Stimulated activated CD4-positive, alpha-beta T cell treated with anti-CD3 and anti-CD28 coated beads, Interleukin-4, amount 100 ng/mL, for 24 hours (primary cell): Measurements from ENCODE around the gene FNTB.

Experiments used
- DNase-seq: peaks from one replicate; pipeline ENCODE4 v3.0.0-alpha.2; 2020

Gene FNTB

DNA sequence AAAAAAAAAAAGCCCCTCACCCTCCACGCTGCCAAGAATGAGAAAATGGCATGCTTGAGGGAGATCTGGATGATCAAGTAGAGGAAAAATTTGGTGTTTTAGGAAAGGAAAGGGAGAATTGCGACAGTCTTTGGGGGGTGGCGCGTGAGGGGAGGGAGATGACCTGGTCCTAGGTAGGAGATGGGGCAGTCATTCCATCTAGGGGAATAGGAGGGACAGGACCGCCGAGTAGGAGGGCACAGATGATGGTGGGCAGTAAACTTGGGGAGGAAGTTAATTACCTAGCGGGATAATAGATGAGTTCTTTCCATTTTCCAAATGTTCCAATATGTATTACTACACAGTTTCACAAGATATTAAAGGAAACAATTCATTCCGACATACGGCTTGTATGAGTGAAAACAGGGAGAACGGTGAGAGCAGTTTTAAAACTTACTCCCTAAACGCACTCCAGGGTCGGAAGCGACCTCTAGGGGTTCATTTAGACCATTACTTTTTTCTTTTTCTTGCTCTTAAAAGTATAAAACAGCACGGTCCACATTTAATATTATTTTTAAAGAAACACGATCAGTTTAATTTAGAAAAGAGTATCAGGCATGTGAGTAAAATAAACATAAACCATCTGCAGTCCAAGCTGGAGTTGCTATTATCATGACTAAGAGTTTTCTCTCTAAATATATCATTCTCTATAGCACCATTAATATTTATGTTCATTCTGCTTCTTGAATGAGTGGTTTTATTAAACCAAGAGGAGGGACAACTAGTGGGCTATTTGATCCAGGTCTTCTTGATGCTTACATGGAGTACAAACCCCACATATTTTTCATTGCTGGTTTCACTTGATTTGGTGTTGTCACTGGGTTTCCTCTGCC is 3.0 kb upstream of the FNTB start:
- DNase-seq = peak; percentile 43

DNA sequence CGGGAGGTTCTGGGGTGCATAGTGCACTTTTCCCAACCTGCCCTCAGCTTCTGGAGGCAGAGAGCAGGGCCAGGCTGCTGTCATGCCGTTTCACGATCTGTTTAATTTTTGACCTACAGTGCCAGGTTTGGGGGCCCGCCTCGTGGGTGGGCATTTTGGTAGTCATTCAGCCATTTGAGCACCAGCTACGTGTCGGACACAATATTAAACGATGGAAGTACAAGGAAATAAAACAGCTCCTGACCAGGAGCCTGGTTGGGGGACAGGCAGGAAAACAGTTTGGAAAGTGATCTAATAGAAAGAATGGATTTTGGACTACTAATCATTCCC is 708 bp downstream of the FNTB start:
- DNase-seq = no peak

DNA sequence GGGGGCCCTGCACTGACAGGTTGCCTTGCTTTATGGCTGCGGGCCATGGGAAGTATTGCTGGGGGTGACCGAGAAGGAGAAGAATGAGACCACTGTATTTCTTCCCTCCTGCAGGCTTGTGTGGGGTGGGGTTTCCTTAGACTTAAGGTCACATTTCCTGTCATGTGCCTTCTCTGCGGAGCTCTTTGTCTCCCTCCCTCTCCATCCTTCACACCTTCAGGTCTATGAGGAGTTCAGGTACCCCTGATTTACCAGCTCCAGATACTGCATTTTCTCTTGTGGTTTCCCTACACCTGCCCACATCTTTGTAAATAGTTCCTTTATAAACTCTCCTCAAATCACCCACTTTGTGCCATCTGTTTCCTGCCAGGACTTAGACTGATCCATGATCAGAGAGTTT is 3.6 kb downstream of the FNTB start:
- DNase-seq = no peak

DNA sequence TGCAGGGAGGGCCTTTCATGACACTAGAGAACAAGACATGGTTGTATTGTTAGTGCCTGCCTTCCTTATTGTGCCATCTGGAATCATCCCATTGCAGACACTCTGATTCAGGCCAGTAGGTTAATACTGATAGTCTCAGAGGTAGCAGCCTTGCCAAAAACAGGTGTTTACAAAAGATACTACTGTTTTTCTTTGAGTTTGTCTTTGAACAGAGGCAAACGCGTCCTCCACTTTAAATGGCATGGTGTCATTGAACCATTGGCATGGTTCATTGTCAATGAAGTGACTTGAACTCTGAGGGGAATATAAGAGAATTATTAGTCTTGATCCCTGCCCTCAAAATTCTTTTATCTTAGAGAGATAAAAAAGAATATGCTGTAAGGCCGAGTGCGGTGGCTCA is 4.2 kb downstream of the FNTB start:
- no peak for DNase-seq

DNA sequence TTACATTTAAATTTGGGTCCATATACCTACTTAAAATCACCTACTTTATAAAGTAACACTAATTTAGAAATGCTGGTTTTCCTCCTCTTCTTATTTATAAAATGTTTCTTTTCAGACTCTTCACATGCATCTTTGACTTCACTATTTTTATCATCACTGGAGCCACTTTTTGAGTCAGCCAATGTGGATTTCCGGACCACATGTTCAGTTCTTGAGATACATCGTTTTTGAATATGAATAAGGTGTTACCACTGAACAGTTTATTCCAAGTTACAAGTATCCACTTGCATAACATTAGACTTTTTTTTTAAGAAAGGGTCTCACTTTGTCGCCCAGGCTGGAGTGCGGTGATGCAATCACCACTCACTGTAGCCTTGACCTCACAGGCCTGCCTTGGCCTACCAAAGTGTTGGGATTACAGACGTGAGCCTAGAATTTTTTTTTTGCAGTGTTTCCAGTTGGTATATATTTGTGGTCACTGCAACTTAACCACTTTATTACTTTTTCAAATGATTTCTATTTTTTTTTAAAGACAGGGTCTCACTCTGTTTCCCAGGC is 5.7 kb downstream of the FNTB start:
- no peak for DNase-seq

DNA sequence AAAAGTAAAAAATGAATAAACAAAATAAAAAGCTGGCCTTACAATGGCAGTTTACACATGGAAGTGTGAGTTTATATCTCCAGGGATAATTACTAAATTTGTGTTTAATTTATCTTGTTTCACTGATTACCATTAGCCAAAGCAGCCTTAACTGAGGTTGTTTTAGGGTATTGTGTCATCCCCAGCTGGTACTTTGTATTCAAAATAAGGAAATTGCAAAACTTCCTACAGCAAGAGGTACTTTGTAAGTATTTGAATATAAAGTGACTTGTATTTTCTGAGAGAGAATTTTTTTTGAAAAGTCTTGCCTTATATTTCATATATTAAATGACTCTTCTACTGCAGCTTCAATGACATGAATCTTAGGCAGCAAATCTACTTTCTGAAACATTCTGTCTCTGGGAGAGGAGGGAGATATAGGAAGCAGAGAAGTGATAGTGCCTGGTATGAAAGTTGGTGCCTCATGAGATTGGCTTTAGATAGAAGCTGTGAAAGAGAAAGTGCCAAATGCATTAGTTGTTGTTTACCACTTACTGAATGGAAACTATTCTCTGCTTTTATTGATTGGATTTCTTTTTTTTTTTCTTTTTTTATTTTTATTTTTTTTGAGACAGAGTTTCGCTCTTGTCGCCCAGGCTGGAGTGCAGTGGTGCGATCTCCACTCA is 6.7 kb downstream of the FNTB start:
- DNase-seq = no peak

DNA sequence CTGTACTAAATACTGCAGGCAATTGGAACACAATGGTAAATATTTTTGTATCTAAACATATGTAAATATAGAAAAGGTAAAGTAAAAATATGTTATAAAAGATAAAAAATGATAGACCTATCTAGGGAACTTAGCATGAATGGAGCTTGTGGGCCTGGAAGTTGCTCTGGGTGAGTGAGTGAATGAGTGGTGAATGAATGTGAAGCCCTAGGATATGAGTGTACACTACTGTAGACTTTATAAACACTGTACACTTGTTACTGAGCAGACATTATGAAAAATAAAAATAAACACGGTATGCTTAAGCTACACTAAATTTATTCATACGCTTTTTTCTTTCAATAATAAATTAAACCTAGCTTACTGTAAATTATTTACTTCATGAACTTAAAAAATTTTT is 7.8 kb downstream of the FNTB start:
- no peak for DNase-seq

DNA sequence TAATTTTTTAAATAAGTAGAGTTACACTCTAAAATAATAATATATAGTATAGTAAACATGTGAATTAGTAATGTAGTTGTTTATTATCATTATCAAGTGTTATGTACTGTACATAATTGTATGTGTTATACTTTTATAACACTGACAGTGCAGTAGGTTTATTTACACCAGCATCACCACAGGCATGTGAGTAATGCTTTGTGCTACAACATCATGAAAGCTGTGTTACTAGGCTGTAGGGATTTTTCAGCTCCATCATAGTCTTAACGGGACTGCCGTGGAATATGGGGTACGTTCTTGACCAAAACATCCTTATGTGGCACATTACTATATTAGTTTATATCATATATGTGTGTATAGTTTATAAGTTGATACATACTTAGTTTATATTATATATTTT is 8.6 kb downstream of the FNTB start:
- no peak for DNase-seq

DNA sequence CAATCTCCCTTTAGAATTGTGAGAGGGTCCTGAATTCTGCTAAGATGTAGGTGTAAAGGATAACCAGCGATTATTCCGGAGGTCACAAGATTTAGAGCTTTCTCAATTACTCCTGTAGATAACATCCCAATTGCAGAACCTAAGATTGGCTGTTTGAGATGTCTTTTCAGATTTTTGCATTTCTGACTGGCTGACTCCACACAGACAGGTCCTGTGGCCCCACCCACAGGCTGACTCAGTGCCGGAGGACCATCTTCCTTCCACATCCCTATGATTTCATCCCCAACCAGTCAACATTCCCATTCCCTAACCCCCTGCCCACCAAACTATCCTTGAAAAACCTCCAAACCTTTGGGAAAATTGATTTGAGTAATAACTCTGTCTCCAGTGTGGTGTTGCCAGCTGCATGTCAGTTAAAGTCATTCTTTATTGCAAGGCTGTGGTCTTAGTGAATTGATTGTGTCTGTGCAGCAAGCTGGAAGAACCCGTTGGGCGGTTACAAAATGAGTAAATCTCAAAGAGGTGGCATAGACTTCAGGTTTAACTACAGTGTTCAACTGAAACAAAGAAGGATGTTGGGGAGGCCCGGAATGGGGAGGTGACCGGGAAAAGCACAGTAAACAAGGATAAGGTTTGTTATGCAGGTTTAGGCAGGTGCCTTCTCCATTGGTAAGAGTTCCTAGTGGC is 10.6 kb downstream of the FNTB start:
- DNase-seq = no peak

DNA sequence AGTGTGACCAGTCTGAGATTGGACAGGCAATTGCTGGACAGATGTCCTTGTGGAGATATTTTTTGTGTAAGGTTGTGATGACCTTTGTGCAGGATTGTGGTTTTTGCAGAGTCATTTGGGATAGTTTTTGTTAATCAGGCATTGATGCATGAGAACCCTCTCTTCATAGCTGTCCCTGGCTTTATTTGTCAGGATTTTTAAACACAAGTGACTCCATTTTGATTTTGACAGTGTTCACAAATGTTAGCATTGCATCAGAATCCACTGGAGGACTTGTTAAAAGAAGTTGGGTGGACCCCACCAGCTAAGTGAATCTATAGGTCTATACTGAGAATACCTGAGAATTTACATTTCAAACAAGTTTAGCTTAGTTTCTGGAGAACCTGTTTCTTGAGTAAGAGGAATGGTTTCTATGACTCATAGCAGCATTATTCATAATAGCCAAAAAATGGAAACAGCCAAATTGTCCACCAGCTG is 11.8 kb downstream of the FNTB start:
- DNase-seq = no peak

DNA sequence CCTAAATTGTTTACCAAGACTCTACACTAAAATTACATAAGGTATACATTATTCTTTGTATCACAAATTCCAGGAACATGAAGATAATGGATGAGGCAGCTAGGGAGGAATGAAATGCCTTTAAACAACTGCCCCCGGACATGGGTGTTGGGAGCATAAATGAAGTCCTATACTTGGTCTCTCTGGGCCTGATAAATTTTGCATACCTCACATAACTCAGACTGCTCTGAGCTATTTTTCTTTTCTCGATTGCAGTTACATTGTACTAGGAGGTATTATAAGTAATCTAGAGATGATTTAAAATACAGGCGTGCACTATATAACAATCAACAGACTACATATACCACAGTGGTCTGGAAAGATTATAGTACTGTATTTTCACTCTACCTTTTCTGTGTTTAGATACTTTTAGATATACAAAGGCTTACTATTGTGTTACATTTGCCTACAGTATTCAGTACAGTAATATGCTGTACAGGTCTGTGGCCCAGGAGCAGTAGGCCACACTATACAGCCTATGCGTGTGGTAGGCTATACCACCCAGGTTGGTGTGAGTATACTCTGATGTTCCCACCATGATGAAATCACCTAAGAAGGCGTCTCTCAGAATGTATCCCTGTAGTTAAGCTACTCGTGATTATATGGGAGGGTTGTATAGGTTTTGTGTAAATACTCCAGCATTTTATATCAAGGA is 14.3 kb downstream of the FNTB start:
- no peak for DNase-seq

DNA sequence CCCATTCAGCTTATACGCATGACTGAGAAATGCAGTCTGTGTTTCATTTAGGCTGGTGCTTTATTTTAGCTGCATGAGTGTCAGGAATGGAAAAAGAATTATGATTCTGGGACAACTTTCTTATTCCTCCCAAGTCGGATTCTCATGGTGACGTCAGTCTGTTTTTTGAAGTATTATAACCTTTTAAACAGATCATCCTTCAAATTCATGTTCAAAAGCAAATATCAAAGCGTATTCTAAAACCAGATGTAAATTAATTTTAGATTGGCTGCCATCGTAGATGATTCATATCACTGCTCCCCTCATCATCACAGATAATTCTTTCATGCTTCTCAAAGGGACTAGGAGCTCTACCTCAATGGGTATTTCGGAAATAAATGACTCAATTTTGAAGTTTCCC is 15.0 kb downstream of the FNTB start:
- no peak for DNase-seq

DNA sequence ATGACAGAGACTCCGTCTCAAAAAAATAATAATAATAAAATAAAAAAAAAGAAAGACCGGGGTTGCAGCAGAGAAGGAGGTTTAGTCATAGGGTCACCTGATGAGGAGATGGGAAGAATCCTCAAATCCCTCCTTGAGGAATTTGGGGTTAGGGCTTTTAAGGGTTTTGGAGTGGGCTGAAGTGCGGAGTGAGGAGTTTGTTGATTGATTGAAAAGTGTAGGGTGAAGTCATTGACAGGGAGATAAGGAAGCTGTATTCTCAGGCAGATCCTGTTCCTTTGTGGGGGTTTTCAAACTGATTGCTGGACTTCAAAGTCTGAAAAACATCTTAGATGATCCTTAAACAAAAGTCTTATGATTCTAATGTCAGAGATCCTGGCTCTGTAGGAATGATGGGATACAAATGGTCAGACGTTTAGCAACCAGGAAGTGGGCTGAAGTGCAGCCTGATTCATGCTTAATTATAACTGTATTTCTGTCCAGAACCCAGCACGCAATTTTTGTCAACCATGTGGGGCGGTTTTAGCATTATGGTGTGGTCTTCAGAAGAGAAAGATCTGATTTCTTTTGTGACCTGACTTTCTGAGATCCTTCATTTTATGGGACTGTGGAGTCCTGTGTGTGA is 16.0 kb downstream of the FNTB start:
- DNase-seq = no peak

DNA sequence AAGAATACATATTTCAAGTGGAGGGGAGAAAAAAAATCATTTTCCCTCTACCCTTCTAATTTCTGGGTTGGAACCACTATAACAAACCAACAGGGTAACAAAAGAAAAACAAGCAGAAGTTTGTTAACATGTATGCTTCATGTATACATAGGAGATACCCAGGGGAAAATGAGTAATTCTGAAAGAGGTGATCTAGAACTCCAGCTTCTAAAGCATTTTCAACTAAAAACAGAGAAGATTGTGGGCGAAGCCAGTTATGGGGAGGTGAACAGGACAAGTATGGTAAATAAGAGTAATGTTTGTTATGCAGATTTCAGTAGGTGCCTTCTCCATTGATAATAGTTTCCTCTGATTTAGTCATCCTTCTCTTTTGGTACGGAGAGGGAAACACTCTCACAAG is 16.7 kb downstream of the FNTB start:
- DNase-seq = no peak

DNA sequence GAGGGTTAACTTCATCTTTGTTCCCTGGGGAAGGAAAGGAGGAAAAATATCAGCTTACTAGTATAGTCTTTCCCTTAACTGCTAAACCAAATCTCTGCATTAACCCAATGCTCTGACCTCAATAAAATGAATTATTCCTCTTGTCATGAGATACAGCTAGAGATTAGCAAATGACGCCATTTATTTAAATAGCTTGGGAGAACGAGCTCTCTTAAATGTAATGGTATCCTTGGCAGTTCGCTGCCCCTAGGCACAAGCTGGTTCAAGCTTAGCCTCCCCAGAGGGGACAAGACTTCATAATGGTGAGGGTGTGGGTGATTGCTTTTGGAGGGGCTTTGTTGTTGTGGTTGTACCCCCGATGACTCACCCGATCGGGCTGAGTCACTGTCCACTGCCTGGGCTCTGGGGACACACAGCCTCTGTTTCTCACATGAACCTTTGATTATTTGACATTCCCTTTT is 19.6 kb downstream of the FNTB start:
- DNase-seq = no peak

DNA sequence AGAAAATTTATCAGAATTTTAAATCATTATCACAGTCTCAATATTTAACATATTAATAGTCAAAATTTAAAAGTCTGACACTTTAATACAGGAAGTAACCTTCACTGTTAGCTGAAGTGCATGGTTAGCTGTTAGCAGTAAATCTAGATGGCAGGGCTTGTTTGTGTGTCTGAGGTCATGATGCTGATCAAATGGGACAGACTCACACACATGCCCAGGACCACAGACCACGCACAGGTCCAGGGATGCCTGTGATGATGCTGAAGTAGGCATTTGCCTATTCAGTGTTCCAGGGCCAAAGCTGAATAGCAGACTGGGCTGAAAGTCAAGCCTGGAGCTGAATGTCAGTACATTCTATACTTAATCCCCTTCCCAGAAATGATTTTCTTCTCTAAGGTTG is 20.5 kb downstream of the FNTB start:
- no peak for DNase-seq

DNA sequence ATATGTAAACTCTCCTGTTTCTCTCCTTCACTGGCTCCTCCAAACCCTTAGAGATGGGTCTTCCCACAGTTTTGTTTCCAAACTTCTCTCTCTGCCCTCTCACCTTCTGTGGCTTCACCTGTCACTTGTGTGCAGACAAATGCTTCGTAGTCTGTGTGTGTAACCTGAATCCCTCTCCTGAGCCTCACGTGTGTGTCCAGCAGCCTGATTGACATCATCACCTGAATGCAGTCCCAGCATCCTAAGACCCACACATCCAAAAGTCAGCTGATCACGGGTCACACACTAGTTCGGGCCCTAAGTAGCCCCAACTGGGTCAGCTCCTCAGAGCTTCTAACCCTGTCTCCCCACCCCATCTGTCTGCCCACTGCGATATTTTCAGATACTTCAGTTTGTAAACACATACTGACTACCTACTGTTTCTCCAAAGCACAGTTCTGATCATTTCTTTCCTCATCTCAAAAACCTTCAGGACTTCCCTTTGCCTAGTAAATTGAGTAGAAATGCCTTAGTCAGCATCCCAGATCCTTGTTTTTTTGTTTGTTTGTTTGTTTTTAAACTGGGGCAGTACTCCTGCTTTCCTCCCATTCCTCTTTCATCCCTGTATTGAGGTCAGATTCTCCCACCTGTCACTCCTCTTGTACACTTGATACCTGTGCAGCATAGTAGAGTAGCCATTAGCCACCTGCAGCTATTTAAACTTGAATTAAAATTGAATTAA is 23.7 kb downstream of the FNTB start:
- DNase-seq = no peak

DNA sequence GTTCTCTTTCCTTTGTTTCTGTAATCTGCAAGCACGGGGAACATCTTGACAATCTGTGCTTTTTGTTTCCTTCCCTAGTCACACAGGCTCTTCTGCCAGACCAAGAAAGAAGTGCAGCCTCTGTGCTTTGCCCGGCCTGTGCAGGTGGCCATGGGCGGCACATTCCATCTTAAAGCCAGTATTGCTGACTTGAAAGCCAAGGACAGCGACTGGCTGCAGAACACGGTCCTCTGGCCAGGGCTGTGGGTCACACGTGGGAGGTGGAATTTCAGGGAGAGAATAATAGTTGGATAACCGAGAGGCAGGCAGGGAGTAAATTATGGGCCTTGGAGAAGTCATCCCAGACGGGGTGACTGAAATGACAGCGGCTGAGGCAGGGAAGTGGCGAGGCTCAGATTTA is 24.8 kb downstream of the FNTB start:
- DNase-seq = no peak

DNA sequence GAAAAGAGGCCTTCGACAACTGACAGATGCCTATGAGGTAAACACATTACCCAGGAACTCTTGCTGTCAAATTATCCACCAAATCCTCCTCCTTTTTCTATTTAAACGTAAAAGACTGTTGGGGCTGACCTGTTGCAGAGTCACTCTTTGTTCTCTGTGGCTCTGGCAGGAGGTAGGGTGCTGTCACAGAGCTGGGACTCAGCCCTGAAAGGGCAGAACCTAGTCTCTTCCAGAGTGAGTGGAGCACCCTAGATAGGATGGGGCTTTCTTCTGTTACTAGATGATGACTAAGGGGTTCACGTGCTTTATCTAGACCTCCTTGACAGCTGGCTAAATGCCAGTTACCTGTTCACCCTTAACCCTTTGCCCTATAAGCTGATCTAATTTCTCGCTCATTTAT is 25.7 kb downstream of the FNTB start:
- no peak for DNase-seq

DNA sequence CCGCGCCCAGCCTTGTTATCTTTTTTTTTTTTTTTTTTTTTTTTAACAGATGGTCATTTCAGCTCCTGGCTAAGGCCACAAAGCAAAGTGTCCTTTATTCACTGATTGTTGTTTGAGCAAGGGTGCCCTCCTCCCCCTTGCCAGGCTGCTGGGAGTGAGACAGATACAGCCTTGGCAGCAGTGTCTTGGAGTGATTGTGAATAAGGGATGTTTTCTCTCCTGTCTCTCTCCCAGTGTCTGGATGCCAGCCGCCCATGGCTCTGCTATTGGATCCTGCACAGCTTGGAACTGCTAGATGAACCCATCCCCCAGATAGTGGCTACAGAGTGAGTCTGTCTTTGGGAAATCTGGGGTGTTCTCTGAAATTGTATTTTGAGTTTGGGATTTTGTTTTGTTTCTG is 28.7 kb downstream of the FNTB start:
- no peak for DNase-seq

DNA sequence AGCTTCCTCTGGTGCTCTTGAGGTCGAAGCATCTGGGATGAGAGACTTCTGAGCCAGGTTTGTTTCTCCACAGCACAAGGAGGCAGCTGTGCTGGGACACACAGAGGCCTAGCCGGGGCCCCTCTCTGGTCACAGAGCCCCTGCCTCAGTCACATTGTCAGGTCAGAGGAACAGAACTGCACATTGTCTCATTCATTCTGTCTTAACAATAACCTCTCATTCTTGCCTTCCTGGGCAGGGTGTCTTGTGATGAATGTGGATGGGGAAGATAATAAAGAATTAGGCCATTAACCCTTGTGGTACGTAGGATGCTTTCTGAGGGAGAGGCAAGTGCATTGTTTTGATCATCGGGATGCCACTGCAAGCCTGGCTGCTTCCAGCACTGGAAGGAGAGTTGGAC is 29.8 kb downstream of the FNTB start:
- DNase-seq = no peak
